SH-SY5Y (cell line): Measurements from ENCODE around the gene TBC1D22A.

Experiments
- GATA2 ChIP-seq: IDR thresholded peaks from 2 replicates; pipeline ENCODE4 v1.6.1; 2011; ENCODE audit warnings: mild to moderate bottlenecking, low read depth, low read length
- GATA3 ChIP-seq: IDR thresholded peaks from 2 replicates; pipeline ENCODE4 v1.6.1; 2011; ENCODE audit warnings: low read depth, mild to moderate bottlenecking, low read length, moderate library complexity

GRCh38 chr22:46878191-46878948, 115.9 kb downstream of the TBC1D22A start:
- TF ChIP-seq GATA2: no peak
- TF ChIP-seq GATA3: no peak
